Natural killer cell (primary cell): Measurements from ENCODE around the gene NSF. TPM values are rescaled to one million over a fixed set of nuclear protein-coding genes. Genes with fewer than 3 reads are reported as not detected.
"Not testable (repeated sequence)": the region's sequence is repeated elsewhere in the genome, so short reads cannot be mapped to it uniquely, and the experiment has no call there.

Experiments used
- ATAC-seq, 3 donors: fragments of 150-1000 bp in 2 of 3; fragments of 200-7000 bp in 1 of 3; cut with Tn5 transposase; 1 replicate in 1 of 3; 2 replicates in 2 of 3; pipeline ENCODE4 v1.10.0; 2021; ENCODE audit warnings: mild to moderate bottlenecking in 2 of 3, moderate library complexity in 2 of 3
- DNase-seq, 2 donors: peaks; one replicate each; pipeline versions ENCODE4 v3.0.0 to v3.0.0-alpha.2; 2013 to 2021; ENCODE audit warnings: mixed read lengths in 1 of 2
- H3K27ac ChIP-seq: one replicate; pipeline ENCODE4 v1.5.1; 2013; ENCODE audit warnings: mild to moderate bottlenecking, low read length
- H3K27me3 ChIP-seq: one replicate; pipeline ENCODE4 v1.6.1; 2013; ENCODE audit warnings: low read length; ENCODE audit not compliant: control insufficient read depth, insufficient read depth
- H3K36me3 ChIP-seq: one replicate; pipeline ENCODE4 v1.6.1; 2013; ENCODE audit warnings: low read length; ENCODE audit not compliant: control insufficient read depth, insufficient read depth
- H3K4me1 ChIP-seq: one replicate; pipeline ENCODE4 v1.6.1; 2013; ENCODE audit warnings: low read length; ENCODE audit not compliant: control insufficient read depth, insufficient read depth
- H3K4me3 ChIP-seq: one replicate; pipeline ENCODE4 v1.5.1; 2013; ENCODE audit warnings: low read length
- H3K9me3 ChIP-seq: one replicate; pipeline ENCODE4 v1.6.1; 2013; ENCODE audit warnings: low read length; ENCODE audit not compliant: control insufficient read depth, insufficient read depth
- H3K27ac Mint-ChIP-seq, 2 donors: one replicate each; pipeline ENCODE4 v1.8.0; 2022; ENCODE audit warnings: mild to moderate bottlenecking in 2 of 2, mixed read lengths in 2 of 2, moderate library complexity in 1 of 2
- H3K27me3 Mint-ChIP-seq, 2 donors: one replicate each; pipeline ENCODE4 v1.8.0; 2022; ENCODE audit warnings: low read depth in 2 of 2, mixed read lengths in 2 of 2
- H3K36me3 Mint-ChIP-seq: one replicate; pipeline ENCODE4 v1.8.0; 2022; ENCODE audit warnings: mixed read lengths
- H3K4me1 Mint-ChIP-seq, 2 donors: one replicate each; pipeline ENCODE4 v1.8.0; 2022; ENCODE audit warnings: mixed read lengths in 2 of 2
- H3K4me3 Mint-ChIP-seq: one replicate; pipeline ENCODE4 v1.8.0; 2022; ENCODE audit warnings: mild to moderate bottlenecking, moderate library complexity, mixed read lengths
- H3K9me3 Mint-ChIP-seq, 2 donors: one replicate each; pipeline ENCODE4 v1.8.0; 2022; ENCODE audit warnings: mixed read lengths in 2 of 2
- WGBS: methylation state at CpG from one replicate; pipeline ENCODE4 v1.1.7; 2013; ENCODE audit warnings: missing lambda C conversion rate; ENCODE audit not compliant: insufficient coverage; 5-methylcytosine and 5-hydroxymethylcytosine counted together
- intact Hi-C: fragments of 100-400 bp; cut with micrococcal nuclease; formaldehyde crosslinking; loops from one replicate; pipeline ENCODE4 v1.14.2; 2022
- total RNA-seq, 4 donors: library from RNA; stranded (reverse); fragments of 120-200 nt in 1 of 4; gene quantifications; one replicate each; pipeline versions ENCODE4 v1.2.3 to v1.2.4, GENCODE V29; 2013 to 2022

NSF gene
- total RNA-seq: 10 to 100 TPM; 32.2 to 45.1 (median 39.9) TPM
- total RNA-seq (2013): 43.3 TPM

- intact Hi-C loops, H3K27ac Mint-ChIP-seq, H3K9me3 Mint-ChIP-seq, H3K4me1 Mint-ChIP-seq, H3K36me3 ChIP-seq, H3K36me3 Mint-ChIP-seq, H3K27me3 Mint-ChIP-seq, DNase-seq, H3K4me3 ChIP-seq, H3K9me3 ChIP-seq, H3K27me3 ChIP-seq, H3K4me1 ChIP-seq, H3K4me3 Mint-ChIP-seq, H3K27ac ChIP-seq: not testable (repeated sequence)
- whole genome bisulfite sequencing: no CpG with 5 or more reads among the region's 95 CpGs
- peak; percentile 92 to 98 (median 93) for ATAC-seq
These were observed at the start of gene NSF for GRCh38 chr17:46590157-46591146. NSF (plus strand) TSS chr17:46590669; CDS start chr17:46590776, 107 bp downstream.

- H3K27ac Mint-ChIP-seq, H3K27ac ChIP-seq, H3K36me3 Mint-ChIP-seq, H3K27me3 ChIP-seq, H3K4me1 Mint-ChIP-seq, DNase-seq, H3K27me3 Mint-ChIP-seq, H3K4me3 ChIP-seq, intact Hi-C loops, H3K9me3 ChIP-seq, H3K9me3 Mint-ChIP-seq, ATAC-seq, H3K4me3 Mint-ChIP-seq, H3K36me3 ChIP-seq, H3K4me1 ChIP-seq: not testable (repeated sequence)
- WGBS: 90% methylated on average over 6 of the region's 10 CpGs
These were observed 41.9 kb upstream of the NSF start for GRCh38 chr17:46548607-46549006.

- H3K36me3 Mint-ChIP-seq, H3K27me3 Mint-ChIP-seq, intact Hi-C loops, H3K4me1 ChIP-seq, DNase-seq, H3K27ac Mint-ChIP-seq, H3K4me3 Mint-ChIP-seq, H3K4me1 Mint-ChIP-seq, H3K36me3 ChIP-seq, H3K27me3 ChIP-seq, H3K27ac ChIP-seq, H3K9me3 ChIP-seq, H3K4me3 ChIP-seq, H3K9me3 Mint-ChIP-seq: not testable (repeated sequence)
- ATAC-seq: peak in 1 of 3 donors; percentile 56
- no CpG with 5 or more reads among the region's 20 CpGs for WGBS
These were observed 31.3 kb upstream of the NSF start for GRCh38 chr17:46559155-46559554.

- ATAC-seq, intact Hi-C loops: not testable (repeated sequence)
These were observed 30.4 kb upstream of the NSF start for GRCh38 chr17:46560048-46560447.

GRCh38 chr17:46566284-46566683 is 24.2 kb upstream of the NSF start:
- H3K9me3 ChIP-seq, H3K27me3 ChIP-seq, H3K9me3 Mint-ChIP-seq, H3K27ac ChIP-seq, H3K4me1 ChIP-seq, intact Hi-C loops, H3K4me3 ChIP-seq, H3K27ac Mint-ChIP-seq, H3K4me1 Mint-ChIP-seq, DNase-seq, H3K36me3 Mint-ChIP-seq, H3K36me3 ChIP-seq, H3K4me3 Mint-ChIP-seq, H3K27me3 Mint-ChIP-seq: not testable (repeated sequence)
- no CpG with 5 or more reads among the region's 2 CpGs for WGBS
- peak; percentile 34 to 56 (median 52) for ATAC-seq

More at GRCh38 chr17:46560048-46560447, 30.4 kb upstream of the NSF start:
- H3K36me3 Mint-ChIP-seq, H3K27me3 ChIP-seq, H3K27me3 Mint-ChIP-seq, H3K27ac ChIP-seq, DNase-seq, H3K4me3 ChIP-seq, H3K9me3 Mint-ChIP-seq, H3K4me1 ChIP-seq, H3K4me3 Mint-ChIP-seq, H3K4me1 Mint-ChIP-seq, H3K27ac Mint-ChIP-seq, H3K36me3 ChIP-seq, H3K9me3 ChIP-seq: not testable (repeated sequence)
- WGBS: no CpG with 5 or more reads among the region's 3 CpGs

- H3K27me3 ChIP-seq, H3K9me3 ChIP-seq, H3K9me3 Mint-ChIP-seq, H3K4me1 ChIP-seq, H3K4me3 ChIP-seq, DNase-seq, H3K27ac ChIP-seq, H3K4me3 Mint-ChIP-seq, intact Hi-C loops, ATAC-seq, H3K36me3 ChIP-seq, H3K27me3 Mint-ChIP-seq, H3K4me1 Mint-ChIP-seq, H3K27ac Mint-ChIP-seq, H3K36me3 Mint-ChIP-seq: not testable (repeated sequence)
- no CpG with 5 or more reads among the region's 1 CpG for WGBS
These were observed 23.5 kb upstream of the NSF start for GRCh38 chr17:46566980-46567379.

- H3K27me3 Mint-ChIP-seq, H3K4me1 ChIP-seq, H3K27ac ChIP-seq, ATAC-seq, DNase-seq, H3K27ac Mint-ChIP-seq, H3K9me3 ChIP-seq, H3K36me3 ChIP-seq, H3K4me3 ChIP-seq, H3K9me3 Mint-ChIP-seq, H3K4me1 Mint-ChIP-seq, H3K4me3 Mint-ChIP-seq, H3K27me3 ChIP-seq, intact Hi-C loops, H3K36me3 Mint-ChIP-seq: not testable (repeated sequence)
- WGBS: no CpG with 5 or more reads among the region's 4 CpGs
These were observed 18.7 kb upstream of the NSF start for GRCh38 chr17:46571796-46572195.
